SK-N-SH (cell line): ENCODE data around the gene CLIC3. TPM values are rescaled to one million over a fixed set of nuclear protein-coding genes. Genes with fewer than 3 reads are reported as not detected.

Experiments
- CTCF ChIA-PET: fragments of 300-600, 350-600 bp; formaldehyde crosslinking; extraction: SDS; loops from one replicate; lab custom pipeline; 2021; lab: Yijun Ruan, JAX
- POLR2A ChIA-PET: fragments of 350-600 bp; sonication (Branson Sonifier 250); formaldehyde crosslinking; extraction: SDS; loops from one replicate; lab custom pipeline; 2020; ENCODE audit warnings: antibody characterized with exemption, inconsistent platforms; lab: Yijun Ruan, JAX
- DNase-seq: peaks from one replicate; pipeline ENCODE4 v3.0.0; 2012
- H2AFZ ChIP-seq: fragments of 200-600 bp; sonication (generic); 2 replicates; pipeline ENCODE4 v1.8.1; 2016; ENCODE audit warnings: antibody characterized with exemption, mild to moderate bottlenecking, low read depth
- H3F3A ChIP-seq: fragments of 200-600 bp; sonication (generic); replicated peaks from 2 replicates; pipeline ENCODE3; 2016; ENCODE audit warnings: antibody characterized with exemption, mild to moderate bottlenecking; ENCODE audit not compliant: insufficient read depth
- H3K27ac ChIP-seq, 2 experiments: fragments of 200-500 bp in 1 of 2; fragments of 200-600 bp in 1 of 2; sonication (Bioruptor generic) in 1 of 2; sonication (generic), shearing (Covaris generic) in 1 of 2; 2 replicates each; pipeline versions ENCODE4 v1.5.1 to v1.6.1; 2014 to 2016; ENCODE audit warnings: low read depth in 2 of 2, inconsistent platforms in 1 of 2, low read length in 1 of 2, mild to moderate bottlenecking in 1 of 2, mixed read lengths in 1 of 2
- H3K27me3 ChIP-seq: fragments of 200-600 bp; sonication (generic), shearing (Covaris generic); 2 replicates; pipeline ENCODE4 v1.6.1; 2016; ENCODE audit warnings: mixed run types; ENCODE audit not compliant: insufficient read depth
- H3K36me3 ChIP-seq, 2 experiments: fragments of 200-500 bp in 1 of 2; fragments of 200-600 bp in 1 of 2; sonication (Bioruptor generic) in 1 of 2; sonication (generic) in 1 of 2; replicated peaks in 1 of 2; 2 replicates each; pipeline versions ENCODE3 to v1.5.1; 2014 to 2016; ENCODE audit warnings: low read length in 1 of 2, mild to moderate bottlenecking in 1 of 2; ENCODE audit not compliant: insufficient read depth in 2 of 2, control insufficient read depth in 1 of 2
- H3K4me1 ChIP-seq, 2 experiments: fragments of 200-500 bp in 1 of 2; fragments of 200-600 bp in 1 of 2; sonication (Bioruptor generic) in 1 of 2; sonication (generic), shearing (Covaris generic) in 1 of 2; 2 replicates each; pipeline versions ENCODE4 v1.5.1 to v1.6.1; 2014 to 2016; ENCODE audit warnings: low read depth in 1 of 2, low read length in 1 of 2, mixed run types in 1 of 2; ENCODE audit not compliant: insufficient read depth in 2 of 2, control insufficient read depth in 1 of 2
- H3K4me2 ChIP-seq: fragments of 200-600 bp; sonication (generic), shearing (Covaris generic); 2 replicates; pipeline ENCODE4 v1.6.1; 2017; ENCODE audit warnings: mixed run types
- H3K4me3 ChIP-seq, 2 experiments: fragments of 200-500 bp in 1 of 2; fragments of 200-600 bp in 1 of 2; sonication (Bioruptor generic) in 1 of 2; sonication (generic), shearing (Covaris generic) in 1 of 2; 2 replicates each; pipeline versions ENCODE4 v1.5.1 to v1.8.1; 2014 to 2016; ENCODE audit warnings: low read depth in 2 of 2, inconsistent platforms in 1 of 2, low read length in 1 of 2, mild to moderate bottlenecking in 1 of 2, mixed read lengths in 1 of 2, moderate library complexity in 1 of 2
- H3K79me2 ChIP-seq: fragments of 200-600 bp; sonication (generic); 2 replicates; pipeline ENCODE4 v1.8.1; 2017; ENCODE audit warnings: mild to moderate bottlenecking; ENCODE audit not compliant: insufficient read depth
- H3K9ac ChIP-seq: fragments of 200-600 bp; sonication (generic); 2 replicates; pipeline ENCODE4 v1.6.1; 2017; ENCODE audit warnings: mixed run types
- H3K9me2 ChIP-seq: fragments of 200-600 bp; sonication (generic); 2 replicates; pipeline ENCODE4 v1.6.1; 2017; ENCODE audit warnings: mixed run types
- H3K9me3 ChIP-seq: fragments of 200-600 bp; sonication (generic); 2 replicates; pipeline ENCODE4 v1.6.1; 2017; ENCODE audit warnings: mixed run types, mild to moderate bottlenecking, moderate library complexity
- H4K20me1 ChIP-seq: fragments of 200-600 bp; sonication (generic); 2 replicates; pipeline ENCODE4 v1.6.1; 2017; ENCODE audit warnings: mild to moderate bottlenecking, mixed run types; ENCODE audit not compliant: insufficient read depth
- ELF1 ChIP-seq: IDR thresholded peaks from 2 replicates; pipeline ENCODE4 v1.4.0; 2012
- EP300 ChIP-seq, 2 experiments: IDR thresholded peaks; 2 replicates each; pipeline versions ENCODE4 v1.4.0 to v1.6.1; 2012; ENCODE audit warnings: borderline replicate concordance in 1 of 2, low read depth in 1 of 2, low read length in 1 of 2
- EZH2phosphoT487 ChIP-seq: fragments of 200-600 bp; sonication (generic); IDR thresholded peaks from 2 replicates; pipeline ENCODE4 v1.6.1; 2017; ENCODE audit warnings: low read depth, mixed run types, mild to moderate bottlenecking, antibody characterized with exemption, moderate library complexity, borderline replicate concordance
- FOSL2 ChIP-seq: IDR thresholded peaks from 2 replicates; pipeline ENCODE4 v1.4.0; 2012; ENCODE audit warnings: low read depth, mild to moderate bottlenecking, moderate library complexity, borderline replicate concordance
- GABPA ChIP-seq: IDR thresholded peaks from 2 replicates; pipeline ENCODE4 v1.4.0; 2012; ENCODE audit warnings: low read depth, mild to moderate bottlenecking
- GATA2 ChIP-seq: sonication (generic); formaldehyde crosslinking; IDR thresholded peaks from 2 replicates; pipeline ENCODE4 v1.5.0; 2020; ENCODE audit warnings: mild to moderate bottlenecking, missing genetic modification reagents
- MXI1 ChIP-seq: IDR thresholded peaks from 2 replicates; pipeline ENCODE4 v1.6.1; 2012; ENCODE audit warnings: mild to moderate bottlenecking, low read depth, low read length, improper control_type of control experiment
- NFIC ChIP-seq: IDR thresholded peaks from 2 replicates; pipeline ENCODE4 v1.4.0; 2012; ENCODE audit warnings: borderline replicate concordance
- NRF1 ChIP-seq: IDR thresholded peaks from 2 replicates; pipeline ENCODE4 v1.6.1; 2012; ENCODE audit warnings: low read depth, mild to moderate bottlenecking, low read length
- PBX3 ChIP-seq: IDR thresholded peaks from 2 replicates; pipeline ENCODE4; 2012
- POLR2AphosphoS5 ChIP-seq: IDR thresholded peaks from 2 replicates; pipeline ENCODE4 v1.6.1; 2012; ENCODE audit warnings: low read depth, low read length
- RAD21 ChIP-seq: IDR thresholded peaks from 2 replicates; pipeline ENCODE4 v1.6.1; 2012; ENCODE audit warnings: mild to moderate bottlenecking, low read length
- REST ChIP-seq: IDR thresholded peaks from 2 replicates; pipeline ENCODE4 v1.6.1; 2012; ENCODE audit warnings: mild to moderate bottlenecking, low read depth, low read length, moderate library complexity
- RFX5 ChIP-seq: IDR thresholded peaks from 2 replicates; pipeline ENCODE4 v1.6.1; 2012; ENCODE audit warnings: mild to moderate bottlenecking, improper control_type of control experiment, low read length
- SIN3A ChIP-seq: IDR thresholded peaks from 2 replicates; pipeline ENCODE4 v1.6.1; 2012; ENCODE audit warnings: low read depth, mild to moderate bottlenecking, low read length, moderate library complexity, borderline replicate concordance
- TCF12 ChIP-seq: IDR thresholded peaks from 2 replicates; pipeline ENCODE4 v1.4.0; 2012
- USF2 ChIP-seq: fragments of 150-350 bp; IDR thresholded peaks from 2 replicates; pipeline ENCODE4 v1.6.1; 2017; ENCODE audit warnings: antibody characterized with exemption, low read length, low read depth, borderline replicate concordance
- WGBS: methylation state at CpG from one replicate; pipeline ENCODE4 v1.1.6; 2017; ENCODE audit warnings: low lambda C conversion rate; 5-methylcytosine and 5-hydroxymethylcytosine counted together
- polyA plus RNA-seq, 3 experiments: library from polyadenylated mRNA; depleted of rRNA; stranded (reverse); fragments of >200 nt; gene quantifications; 2 replicates each; pipeline ENCODE4 v1.2.3, GENCODE V29; 2012

CLIC3 gene
- polyA plus RNA-seq, 1 of the 3 experiments (the other 2 are of a cell fraction): 1.0 TPM

GRCh38 chr9:137037483-137037882 lies 41.1 kb upstream of the CLIC3 start:
- H4K20me1 ChIP-seq: no peaks in the 10 kb centered on the region
- H3K4me1 ChIP-seq: peaks cover 0 to 15% of the 10 kb centered on the region in 2 experiments; a peak in 1 of 4 replicates
- no peaks in the 10 kb centered on the region for H3K9me2 ChIP-seq
- WGBS: 94% methylated on average over 10 of the region's 10 CpGs
- no peaks in the 10 kb centered on the region for H3K79me2 ChIP-seq
- H3K36me3 ChIP-seq: peaks cover 0 to 19% of the 10 kb centered on the region in 2 experiments
- H3K27ac ChIP-seq: no peak overlapping the region
- no peak overlapping the region for H3K4me3 ChIP-seq
- no peak overlapping the region for H2AFZ ChIP-seq
- H3K27me3 ChIP-seq: no peaks in the 10 kb centered on the region
- no peak overlapping the region for H3K4me2 ChIP-seq
- H3K9me3 ChIP-seq: no peaks in the 10 kb centered on the region
- no peak for DNase-seq
- no peak overlapping the region for H3K9ac ChIP-seq
- peaks cover 4% of the 10 kb centered on the region for H3F3A ChIP-seq
- POLR2A ChIA-PET: no interaction called here
- CTCF ChIA-PET: interaction anchor here (0.6 to 15.1 kb wide), 7 partner anchors 8 to 195 kb away, joined by 3 to 350 read pairs (median 4); partner anchors contain the start of genes AJM1, C8G, FBXW5 and LCN12
- TF ChIP-seq EZH2phosphoT487 (no peak), REST (no peak)
- TF ChIP-seq, all 33 proteins: peak for 0

GRCh38 chr9:137037035-137037434 lies 40.7 kb upstream of the CLIC3 start:
- Histone ChIP-seq H2AFZ (no peak overlapping the region), H4K20me1 (no peaks in the 10 kb centered on the region), H3K4me3 (no peak overlapping the region), H3K79me2 (no peaks in the 10 kb centered on the region), H3F3A (peaks cover 4% of the 10 kb centered on the region), H3K9ac (no peak overlapping the region), H3K4me2 (no peak overlapping the region), H3K36me3 (peaks cover 0 to 19% of the 10 kb centered on the region in 2 experiments), H3K27me3 (no peaks in the 10 kb centered on the region), H3K27ac (no peak overlapping the region), H3K9me3 (no peaks in the 10 kb centered on the region), H3K4me1 (peaks cover 0 to 19% of the 10 kb centered on the region in 2 experiments; a peak in 1 of 4 replicates), H3K9me2 (no peaks in the 10 kb centered on the region)
- WGBS: 80% methylated on average over 2 of the region's 13 CpGs
- DNase-seq: no peak
- ChIA-PET POLR2A (no interaction called here), CTCF (interaction anchor here (0.6 to 15.1 kb wide), 7 partner anchors 8 to 194 kb away, joined by 3 to 350 read pairs (median 53); partner anchors contain the start of genes AJM1, C8G, FBXW5 and LCN12)
- TF ChIP-seq USF2: no peak
- TF ChIP-seq EP300 (IDR thresholded peaks at IDR 0.05; ENCODE audit: borderline replicate concordance in 1 of 2, low read depth in 1 of 2, low read length in 1 of 2): no peak
- TF ChIP-seq REST: no peak
- TF ChIP-seq SIN3A: no peak
- TF ChIP-seq GABPA: no peak
- TF ChIP-seq MXI1: no peak
- no peak for TF ChIP-seq POLR2AphosphoS5
- no peak for TF ChIP-seq NRF1
- no peak for TF ChIP-seq RFX5
- no peak for TF ChIP-seq NFIC
- no peak for TF ChIP-seq RAD21
- no peak for TF ChIP-seq PBX3
- TF ChIP-seq TCF12: no peak
- no peak for TF ChIP-seq ELF1
- no peak for TF ChIP-seq GATA2 (CRISPR knock-in tag)
- TF ChIP-seq FOSL2: no peak
